ENCODE data around the gene LCN15. TPM values are rescaled to one million over a fixed set of nuclear protein-coding genes. Genes with fewer than 3 reads are reported as not detected.
"Not testable (repeated sequence)": the region's sequence is repeated elsewhere in the genome, so short reads cannot be mapped to it uniquely, and the experiment has no call there.

LCN15 gene
- total RNA-seq, 2 experiments from 2014 or later = not detected

DNA sequence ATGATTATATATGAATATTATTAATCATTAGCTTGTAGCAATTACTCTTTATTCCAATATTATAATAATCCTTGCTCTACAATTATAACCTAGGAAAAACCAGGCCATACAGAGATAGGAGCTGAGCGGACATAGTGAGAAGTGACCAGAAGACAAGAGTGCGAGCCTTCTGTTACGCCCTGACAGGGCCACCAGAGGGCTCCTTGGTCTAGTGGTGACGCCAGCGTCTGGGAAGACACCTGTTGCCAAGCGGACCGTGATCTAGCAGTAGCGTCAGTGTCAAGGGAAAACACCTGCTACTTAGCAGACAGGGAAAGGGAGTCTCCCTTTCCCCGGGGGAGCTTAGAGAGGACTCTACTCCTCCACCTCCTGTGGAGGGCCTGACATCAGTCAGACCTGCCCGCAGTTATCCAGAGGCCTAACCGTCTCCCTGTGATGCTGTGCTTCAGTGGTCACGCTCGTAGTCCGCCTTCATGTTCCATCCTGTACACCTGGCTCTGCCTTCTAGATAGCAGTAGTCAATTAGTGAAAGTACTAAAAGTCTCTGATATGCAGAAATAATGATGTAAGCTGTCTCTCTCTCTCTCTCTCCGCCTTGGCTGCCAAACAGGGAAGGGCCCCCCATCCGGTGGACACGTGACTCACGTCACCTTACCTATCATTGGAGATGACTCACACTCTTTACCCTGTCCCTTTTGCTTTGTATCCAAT, 2.2 kb upstream of the LCN15 start:
- H3K9me3 Mint-ChIP-seq, POLR2A ChIA-PET, H3K36me3 Mint-ChIP-seq: not testable (repeated sequence)
- CTCF ChIA-PET = interaction anchor here (0.8 to 2.0 kb wide), 7 partner anchors 12 to 470 kb away, joined by 3 to 13 read pairs (median 5); no protein-coding TSS in a partner anchor
- H3K4me3 Mint-ChIP-seq = peak overlapping the region; percentile 11
- peak overlapping the region; percentile 73 for H3K27ac Mint-ChIP-seq
- DNase-seq = peak; percentile 84
- peaks cover 17% of the 10 kb centered on the region for H3K4me1 Mint-ChIP-seq (ENCODE audit: low read depth)
- intact Hi-C loops (cut with micrococcal nuclease) = loop anchor here (1.0 to 2.0 kb wide), 2 partner anchors 16 to 18 kb away; no protein-coding TSS in a partner anchor
- H3K27me3 Mint-ChIP-seq = peaks cover 14% of the 10 kb centered on the region

DNA sequence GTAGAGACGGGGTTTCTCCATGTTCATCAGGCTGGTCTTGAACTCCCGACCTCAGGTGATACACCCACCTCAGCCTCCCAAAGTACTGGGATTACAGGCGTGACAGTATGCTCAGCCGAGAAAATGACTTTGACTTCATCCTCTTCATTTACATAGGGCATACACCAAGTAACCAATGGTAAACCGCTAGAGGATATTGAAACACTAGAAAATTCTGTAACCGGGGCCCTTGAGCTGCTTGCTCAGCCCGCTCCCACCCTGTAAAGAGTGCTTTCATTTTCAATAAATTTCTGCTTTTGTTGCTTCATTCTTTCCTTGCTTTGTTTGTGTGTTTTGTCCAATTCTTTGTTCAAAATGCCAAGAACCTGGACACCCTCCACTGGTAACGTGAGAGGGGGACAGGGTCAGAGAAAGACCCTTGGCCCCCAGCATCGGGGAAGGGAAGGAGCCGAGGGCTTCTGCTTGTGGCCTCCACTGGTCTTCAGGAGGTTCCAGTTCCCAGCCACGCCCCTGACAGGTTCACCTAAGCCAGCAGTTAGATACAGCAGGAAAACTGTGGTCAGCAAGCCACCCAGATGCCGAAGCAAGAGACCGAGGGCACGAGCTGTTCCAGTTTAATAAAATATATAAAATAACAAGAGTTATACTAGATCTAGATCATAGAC, 1.6 kb upstream of the LCN15 start:
- Mint-ChIP-seq H3K4me1 (ENCODE audit: low read depth) (peaks cover 17% of the 10 kb centered on the region), H3K27me3 (peaks cover 16% of the 10 kb centered on the region)
- DNase-seq, H3K27ac Mint-ChIP-seq, H3K9me3 Mint-ChIP-seq, POLR2A ChIA-PET, H3K4me3 Mint-ChIP-seq, H3K36me3 Mint-ChIP-seq: not testable (repeated sequence)
- intact Hi-C loops (cut with micrococcal nuclease) = loop anchor here (1.0 to 2.0 kb wide), 2 partner anchors 15 to 18 kb away; no protein-coding TSS in a partner anchor
- CTCF ChIA-PET = interaction anchor here (0.8 to 2.0 kb wide), 7 partner anchors 13 to 471 kb away, joined by 3 to 13 read pairs (median 5); no protein-coding TSS in a partner anchor

DNA sequence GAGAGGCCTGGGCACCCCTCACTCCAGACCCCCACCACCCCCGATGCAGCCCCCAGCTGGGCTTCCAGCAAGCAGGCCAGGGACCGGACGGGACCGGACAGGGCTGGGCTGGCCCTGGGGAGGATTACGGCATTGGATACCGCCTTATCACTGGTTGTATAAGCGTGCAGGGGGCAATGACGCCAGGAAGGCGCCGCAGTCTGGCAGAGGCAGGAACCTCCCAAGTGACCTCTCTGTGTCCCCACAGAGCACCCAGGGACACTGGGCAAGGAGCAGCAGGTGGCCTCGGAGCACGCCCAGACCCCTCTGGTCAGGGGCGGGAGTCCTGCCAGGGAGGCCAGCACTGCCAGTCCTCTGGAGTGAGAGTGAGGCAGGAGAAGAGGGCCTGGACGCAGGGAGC, 723 bp upstream of the LCN15 start:
- H3K36me3 Mint-ChIP-seq = no peaks in the 10 kb centered on the region
- H3K9me3 Mint-ChIP-seq = no peaks in the 10 kb centered on the region
- peaks cover 20% of the 10 kb centered on the region for H3K27me3 Mint-ChIP-seq
- H3K4me1 Mint-ChIP-seq (ENCODE audit: low read depth) = peaks cover 17% of the 10 kb centered on the region
- intact Hi-C loops (cut with micrococcal nuclease) = no loop called here
- H3K4me3 Mint-ChIP-seq = no peak overlapping the region
- ChIA-PET POLR2A (no interaction called here), CTCF (no interaction called here)
- no peak for DNase-seq
- no peak overlapping the region for H3K27ac Mint-ChIP-seq

DNA sequence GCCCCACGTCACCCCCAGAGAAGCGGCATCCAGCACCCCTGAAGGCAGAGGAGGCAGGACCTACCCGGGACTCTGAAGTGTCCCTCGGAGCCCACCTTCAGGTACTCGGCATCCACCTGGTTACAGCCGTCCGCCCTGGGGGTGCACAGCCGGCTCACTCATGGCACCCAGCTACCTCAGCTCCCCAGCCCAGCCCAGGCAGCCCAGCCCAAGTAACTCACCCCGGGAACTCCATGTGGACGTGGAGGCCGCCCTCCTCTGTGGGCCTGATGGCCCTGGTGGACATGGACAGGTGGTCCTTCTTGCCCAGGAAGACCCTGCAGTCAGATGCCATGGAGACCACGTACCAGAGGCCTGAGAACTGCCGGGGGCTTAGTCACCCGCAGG, 676 bp downstream of the LCN15 start:
- Mint-ChIP-seq H3K27ac (no peak overlapping the region), H3K27me3 (peaks cover 21% of the 10 kb centered on the region), H3K4me3 (no peak overlapping the region), H3K9me3 (no peaks in the 10 kb centered on the region), H3K4me1 (ENCODE audit: low read depth) (peaks cover 15% of the 10 kb centered on the region), H3K36me3 (no peaks in the 10 kb centered on the region)
- ChIA-PET POLR2A (no interaction called here), CTCF (interaction anchor here (0.9 kb wide), 1 partner anchor 24 kb away, joined by 3 read pairs; no protein-coding TSS in a partner anchor)
- intact Hi-C loops (cut with micrococcal nuclease) = no loop called here
- DNase-seq = no peak

DNA sequence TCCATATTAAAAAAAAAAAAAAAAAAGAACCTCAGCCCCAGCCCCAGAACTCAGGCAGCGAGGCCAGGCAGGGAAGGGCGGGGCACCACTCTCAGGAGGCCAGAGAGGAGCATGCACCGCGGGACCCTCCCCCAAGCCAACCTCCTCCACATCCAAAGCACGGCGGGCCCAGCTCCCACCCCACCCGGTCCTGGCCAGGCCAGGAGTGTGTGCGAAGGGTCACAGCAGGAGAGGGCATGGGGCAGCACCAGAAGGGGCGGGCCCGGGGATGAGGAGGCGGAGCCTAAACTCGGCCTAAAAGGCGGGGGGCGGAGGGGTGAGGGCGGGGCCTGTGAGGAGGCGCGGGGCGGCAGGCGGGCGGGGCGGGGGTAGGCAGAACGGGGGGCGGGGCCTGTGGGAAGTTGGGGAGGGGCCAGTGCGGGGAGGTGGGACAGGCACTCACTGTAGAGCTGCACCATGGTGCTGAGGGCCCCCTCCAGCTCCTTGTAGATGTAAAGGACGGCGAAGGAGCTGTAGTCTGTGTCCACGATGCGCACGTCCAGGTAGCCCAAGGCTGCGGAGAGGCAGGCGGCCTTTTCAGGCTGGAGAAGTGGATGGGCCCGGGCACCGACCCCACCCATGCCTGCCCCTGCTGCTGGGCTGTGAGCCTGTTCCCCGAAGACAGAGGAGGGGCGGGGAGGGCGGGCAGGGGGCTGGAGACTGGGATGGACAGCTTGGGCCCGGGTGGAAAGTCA, 1.2 kb downstream of the LCN15 start:
- Mint-ChIP-seq H3K4me1 (ENCODE audit: low read depth) (peaks cover 15% of the 10 kb centered on the region), H3K36me3 (no peaks in the 10 kb centered on the region), H3K27me3 (peaks cover 20% of the 10 kb centered on the region), H3K9me3 (no peaks in the 10 kb centered on the region), H3K4me3 (no peak overlapping the region), H3K27ac (no peak overlapping the region)
- peak; percentile 50 for DNase-seq
- ChIA-PET POLR2A (no interaction called here), CTCF (interaction anchor here (0.9 to 1.1 kb wide), 2 partner anchors 12 to 24 kb away, joined by 3 read pairs; no protein-coding TSS in a partner anchor)
- intact Hi-C loops (cut with micrococcal nuclease) = no loop called here

DNA sequence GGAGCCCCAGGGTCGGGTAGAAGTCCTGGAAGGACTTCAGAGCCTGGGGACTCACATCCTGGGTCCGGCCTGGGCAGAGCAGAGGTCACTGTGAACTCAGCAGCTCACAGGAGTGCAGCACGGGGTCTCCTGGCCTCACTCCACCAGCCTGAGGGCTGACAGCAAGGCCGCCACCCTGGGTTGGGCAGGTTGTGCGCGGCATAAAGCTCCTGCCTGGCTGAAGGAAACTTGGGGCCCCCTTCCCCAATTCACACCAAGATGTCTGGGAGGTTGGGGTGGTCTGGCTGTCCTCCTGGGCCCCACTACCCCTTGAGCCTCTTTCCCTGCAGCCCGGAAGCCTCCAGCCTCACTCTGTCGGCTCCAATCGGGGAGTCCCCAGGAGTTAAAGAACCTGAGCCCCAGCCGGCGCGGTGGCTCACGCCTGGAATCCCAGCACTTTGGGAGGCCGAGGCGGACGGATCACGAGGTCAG, 2.1 kb downstream of the LCN15 start:
- POLR2A ChIA-PET = no interaction called here
- CTCF ChIA-PET = interaction anchor here (1.1 kb wide), 1 partner anchor 12 kb away, joined by 3 read pairs; no protein-coding TSS in a partner anchor
- Mint-ChIP-seq H3K36me3 (no peaks in the 10 kb centered on the region), H3K27ac (no peak overlapping the region), H3K4me3 (no peak overlapping the region), H3K9me3 (no peaks in the 10 kb centered on the region), H3K27me3 (peaks cover 14% of the 10 kb centered on the region), H3K4me1 (ENCODE audit: low read depth) (peaks cover 13% of the 10 kb centered on the region)
- no peak for DNase-seq
- intact Hi-C loops (cut with micrococcal nuclease) = no loop called here

DNA sequence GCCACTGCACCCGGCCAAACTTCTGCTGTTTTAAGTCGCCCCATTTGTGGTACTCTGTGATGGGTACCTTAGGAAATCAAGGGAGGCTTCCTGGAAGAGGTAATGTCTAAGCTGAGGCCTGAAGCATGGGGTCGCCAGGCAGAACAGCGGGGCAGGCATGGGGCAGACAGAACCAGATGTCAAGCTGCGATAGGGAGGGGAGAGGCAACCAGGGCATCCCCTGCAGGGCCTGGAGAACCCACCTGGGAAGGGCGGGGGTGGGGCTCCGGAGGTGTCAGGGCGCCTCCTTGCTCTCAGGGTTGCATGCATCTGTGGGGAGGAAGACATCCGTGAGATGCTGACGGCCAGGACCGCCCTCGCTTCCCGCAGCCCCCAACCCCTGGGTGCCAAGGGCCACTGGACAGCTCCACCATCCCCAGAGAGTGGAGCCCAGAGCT, 2.8 kb downstream of the LCN15 start:
- POLR2A ChIA-PET = no interaction called here
- Mint-ChIP-seq H3K27me3 (peaks cover 12% of the 10 kb centered on the region), H3K36me3 (no peaks in the 10 kb centered on the region), H3K4me1 (ENCODE audit: low read depth) (peaks cover 6% of the 10 kb centered on the region), H3K9me3 (no peaks in the 10 kb centered on the region), H3K27ac (no peak overlapping the region), H3K4me3 (no peak overlapping the region)
- CTCF ChIA-PET = interaction anchor here (1.4 to 1.7 kb wide), 2 partner anchors 11 to 16 kb away, joined by 5 to 6 read pairs; no protein-coding TSS in a partner anchor
- intact Hi-C loops (cut with micrococcal nuclease) = no loop called here
- DNase-seq = no peak

DNA sequence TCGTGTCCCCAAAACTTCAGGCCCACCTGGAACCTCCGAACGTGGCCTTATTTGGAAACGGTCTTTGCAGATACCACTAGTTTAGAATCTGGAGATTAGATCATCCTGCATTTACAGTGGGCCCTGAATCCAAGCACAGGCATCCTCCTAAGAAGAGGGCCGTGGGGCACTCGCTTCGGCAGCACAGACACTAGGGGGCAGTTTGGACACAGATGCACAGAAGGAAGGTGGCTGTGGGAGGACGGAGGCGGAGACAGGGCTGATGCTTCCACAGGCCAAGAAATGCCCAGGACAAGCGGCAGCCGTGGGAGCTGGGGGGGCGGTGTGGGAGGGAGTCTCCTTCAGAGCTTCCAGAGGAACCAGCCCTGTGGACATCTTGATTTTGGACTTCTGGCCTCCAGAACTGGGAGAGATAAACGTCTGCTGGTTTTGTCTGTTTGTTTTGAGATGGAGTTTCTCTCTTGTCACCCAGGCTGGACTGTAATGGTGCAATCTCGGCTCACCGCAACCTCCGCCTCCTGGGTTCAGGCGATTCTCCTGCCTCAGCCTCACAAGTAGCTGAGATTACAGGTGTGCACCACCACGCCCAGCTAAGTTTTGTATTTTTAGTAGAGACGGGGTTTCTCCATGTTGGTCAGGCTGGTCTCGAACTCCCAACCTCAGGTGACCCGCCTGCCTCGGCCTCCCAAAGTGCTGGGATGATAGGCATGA, 3.3 kb downstream of the LCN15 start:
- POLR2A ChIA-PET; H3K4me3 Mint-ChIP-seq; H3K36me3 Mint-ChIP-seq; H3K9me3 Mint-ChIP-seq; H3K27ac Mint-ChIP-seq; intact Hi-C loops (cut with micrococcal nuclease); H3K4me1 Mint-ChIP-seq (ENCODE audit: low read depth): not testable (repeated sequence)
- peak; percentile 48 for DNase-seq
- H3K27me3 Mint-ChIP-seq = peaks cover 16% of the 10 kb centered on the region
- CTCF ChIA-PET = interaction anchor here (1.4 to 1.9 kb wide), 3 partner anchors 10 to 274 kb away, joined by 5 to 8 read pairs (median 6); no protein-coding TSS in a partner anchor

DNA sequence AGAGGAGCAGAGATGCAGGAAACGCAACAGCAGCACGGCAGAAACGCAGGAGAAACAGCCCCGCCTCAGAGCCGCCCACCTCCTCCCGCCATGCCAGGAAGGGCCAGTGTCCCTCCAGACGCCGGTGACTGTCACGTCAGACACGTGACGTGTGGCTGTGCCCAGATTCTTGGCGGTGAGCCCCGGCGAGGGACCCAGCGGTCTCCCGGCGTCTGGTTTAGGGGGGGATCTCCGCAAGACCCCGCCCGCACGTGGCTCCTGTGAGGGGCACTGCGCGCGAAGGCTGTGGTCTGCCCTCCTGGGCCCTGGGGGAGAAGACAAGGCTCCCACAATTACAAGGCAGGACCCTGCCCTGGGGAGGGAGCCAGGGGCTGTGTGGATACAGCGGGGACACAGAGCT, 3.9 kb downstream of the LCN15 start:
- Mint-ChIP-seq H3K36me3 (peaks cover 5% of the 10 kb centered on the region), H3K27ac (no peak overlapping the region), H3K9me3 (peaks cover 11% of the 10 kb centered on the region), H3K4me3 (no peak overlapping the region), H3K4me1 (ENCODE audit: low read depth) (peaks cover under 1% of the 10 kb centered on the region), H3K27me3 (peaks cover 21% of the 10 kb centered on the region)
- no peak for DNase-seq
- intact Hi-C loops (cut with micrococcal nuclease) = no loop called here
- CTCF ChIA-PET = interaction anchor here (1.1 to 1.9 kb wide), 4 partner anchors 10 to 275 kb away, joined by 5 to 8 read pairs (median 6); no protein-coding TSS in a partner anchor
- POLR2A ChIA-PET = no interaction called here

DNA sequence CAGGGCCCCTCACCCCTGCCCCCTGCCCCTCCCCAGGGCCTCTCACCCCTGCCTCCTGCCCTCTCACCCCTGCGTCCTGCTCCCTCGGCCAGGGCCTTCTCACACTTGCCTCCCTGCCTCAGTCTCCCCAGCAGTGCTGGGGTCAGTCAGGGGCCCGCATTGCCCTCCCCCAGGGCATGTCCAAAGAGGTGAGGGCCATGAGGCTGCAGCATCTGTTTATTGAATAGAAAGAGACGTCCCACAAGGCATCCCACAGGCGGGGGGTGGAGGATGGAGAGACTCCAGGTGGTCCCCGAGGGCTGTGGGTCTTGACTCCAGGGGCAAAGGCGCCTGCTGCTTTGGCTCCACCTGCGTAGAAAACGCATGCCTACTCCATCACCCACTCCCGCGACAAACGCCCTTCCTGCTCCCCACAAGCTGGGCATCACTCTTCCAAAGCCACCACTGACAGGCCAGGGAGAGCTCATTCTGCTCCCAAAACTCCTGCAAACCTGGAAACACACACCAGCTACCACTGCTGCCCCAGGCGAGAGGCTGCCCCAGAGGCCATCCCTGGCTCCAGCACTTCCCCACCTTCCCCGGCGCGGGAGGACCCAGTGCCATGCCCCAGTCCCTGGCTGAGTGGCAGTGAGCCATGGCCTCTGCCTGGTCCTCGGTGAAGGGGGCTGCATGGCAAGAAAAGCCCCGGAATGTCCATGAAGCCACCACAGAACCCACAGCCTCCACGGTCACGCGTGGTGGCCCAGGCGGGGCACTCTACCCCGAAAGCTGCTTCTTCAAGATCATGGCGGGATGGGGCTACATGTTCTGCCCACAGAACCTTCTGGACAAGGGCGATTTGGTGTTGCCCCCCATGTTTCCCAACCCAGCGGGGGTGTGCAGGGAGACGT, 4.6 kb downstream of the LCN15 start:
- Mint-ChIP-seq H3K27me3 (peaks cover 21% of the 10 kb centered on the region), H3K9me3 (peaks cover 12% of the 10 kb centered on the region), H3K36me3 (peaks cover 6% of the 10 kb centered on the region), H3K4me3 (no peak overlapping the region), H3K4me1 (ENCODE audit: low read depth) (no peaks in the 10 kb centered on the region), H3K27ac (no peak overlapping the region)
- POLR2A ChIA-PET = no interaction called here
- DNase-seq = no peak
- CTCF ChIA-PET = interaction anchor here (1.1 to 2.9 kb wide), 6 partner anchors 18 to 276 kb away, joined by 5 to 17 read pairs (median 6); no protein-coding TSS in a partner anchor
- intact Hi-C loops (cut with micrococcal nuclease) = loop anchor here (10.0 kb wide), 1 partner anchor 55 kb away; no protein-coding TSS in a partner anchor
